ENCODE data around the gene OASL.

Gene OASL

DNA sequence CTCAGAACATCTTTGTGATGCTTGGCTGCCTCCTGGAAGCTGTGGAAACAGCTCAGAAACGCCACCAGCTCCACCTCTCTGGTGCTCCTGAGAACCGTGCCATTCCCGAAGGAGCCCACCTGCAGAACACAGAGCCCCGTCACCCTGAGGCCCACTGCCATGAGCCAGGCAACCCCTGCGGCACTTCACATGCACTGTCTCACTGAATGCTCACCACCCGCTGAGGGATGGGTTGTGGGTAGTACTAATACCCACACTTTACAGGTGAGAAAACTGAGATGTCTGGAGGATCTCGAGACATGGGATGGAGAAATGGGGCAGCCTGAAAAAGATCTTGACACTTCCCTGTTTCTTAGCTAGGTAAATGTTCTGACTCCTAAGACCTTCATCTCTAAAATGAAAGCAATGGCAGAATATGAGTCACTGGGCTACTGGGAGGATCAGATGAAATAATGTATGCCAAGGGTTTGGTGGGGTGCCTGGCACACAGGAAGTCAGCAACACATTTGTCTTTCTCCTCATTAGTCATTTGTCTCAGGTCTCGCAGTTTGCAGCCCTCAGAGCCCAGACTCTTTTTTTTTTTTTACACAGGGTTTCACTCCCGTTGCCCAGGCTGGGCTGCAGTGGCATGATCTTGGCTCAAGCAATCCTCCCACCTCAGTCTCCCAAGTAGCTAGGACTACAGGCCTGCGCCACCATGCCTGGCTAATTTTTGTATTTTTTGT, 5.3 kb downstream of the OASL start:
- Histone ChIP-seq H3K9me3 (ENCODE audit: control insufficient read depth, low read length) (no peaks in the 10 kb centered on the region), H3K27ac (ENCODE audit: insufficient read depth, low read length, poor library complexity, severe bottlenecking) (peak overlapping the region; percentile 60), H3K36me3 (ENCODE audit: control insufficient read depth, insufficient read depth, low read length) (peaks cover 4% of the 10 kb centered on the region), H3K4me1 (ENCODE audit: control insufficient read depth, insufficient read depth, low read length, poor library complexity, severe bottlenecking) (peaks cover 33% of the 10 kb centered on the region), H3K4me3 (ENCODE audit: insufficient read depth, low read depth, low read length, poor library complexity, severe bottlenecking) (no peak overlapping the region), H3K27me3 (replicated peaks; ENCODE audit: control insufficient read depth, insufficient read depth, low read length, poor library complexity, severe bottlenecking) (no peaks in the 10 kb centered on the region)
- peak; percentile 42 to 62 (median 52) for DNase-seq

DNA sequence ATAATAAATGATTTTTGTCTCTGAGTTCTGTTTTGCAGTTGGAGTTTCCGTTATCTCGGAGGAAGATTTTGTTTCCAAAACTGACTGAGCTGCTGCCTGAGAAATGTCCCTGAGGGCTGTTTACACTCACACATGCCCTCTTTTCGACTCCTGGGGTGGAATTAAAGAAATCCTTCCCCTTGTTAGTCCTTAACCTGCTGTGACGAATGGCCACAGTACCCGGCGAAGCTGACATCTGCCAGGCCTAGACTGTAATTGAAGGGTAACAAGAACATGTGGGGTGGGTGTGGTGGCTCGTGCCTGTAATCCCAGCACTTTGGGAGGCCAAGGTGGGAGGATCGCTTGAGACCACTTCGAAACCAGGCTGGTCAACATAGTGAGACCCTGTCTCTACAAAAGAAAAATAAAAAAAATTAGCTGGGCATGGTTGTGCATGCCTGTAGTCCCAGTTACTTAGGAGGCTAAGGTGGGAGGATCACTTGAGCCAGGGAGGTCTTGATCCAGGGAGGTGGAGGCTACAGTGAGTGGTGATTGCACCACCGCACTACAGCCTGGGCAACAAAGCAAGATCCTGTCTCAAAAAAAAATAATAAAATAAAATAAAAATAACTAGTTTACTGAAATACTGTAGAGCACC, 8.4 kb downstream of the OASL start:
- Histone ChIP-seq H3K4me3 (ENCODE audit: insufficient read depth, low read depth, low read length, poor library complexity, severe bottlenecking) (no peak overlapping the region), H3K4me1 (ENCODE audit: control insufficient read depth, insufficient read depth, low read length, poor library complexity, severe bottlenecking) (peaks cover 17% of the 10 kb centered on the region), H3K27ac (ENCODE audit: insufficient read depth, low read length, poor library complexity, severe bottlenecking) (no peak overlapping the region), H3K36me3 (ENCODE audit: control insufficient read depth, insufficient read depth, low read length) (peaks cover 23% of the 10 kb centered on the region), H3K27me3 (replicated peaks; ENCODE audit: control insufficient read depth, insufficient read depth, low read length, poor library complexity, severe bottlenecking) (no peaks in the 10 kb centered on the region), H3K9me3 (ENCODE audit: control insufficient read depth, low read length) (no peaks in the 10 kb centered on the region)
- no peak for DNase-seq

DNA sequence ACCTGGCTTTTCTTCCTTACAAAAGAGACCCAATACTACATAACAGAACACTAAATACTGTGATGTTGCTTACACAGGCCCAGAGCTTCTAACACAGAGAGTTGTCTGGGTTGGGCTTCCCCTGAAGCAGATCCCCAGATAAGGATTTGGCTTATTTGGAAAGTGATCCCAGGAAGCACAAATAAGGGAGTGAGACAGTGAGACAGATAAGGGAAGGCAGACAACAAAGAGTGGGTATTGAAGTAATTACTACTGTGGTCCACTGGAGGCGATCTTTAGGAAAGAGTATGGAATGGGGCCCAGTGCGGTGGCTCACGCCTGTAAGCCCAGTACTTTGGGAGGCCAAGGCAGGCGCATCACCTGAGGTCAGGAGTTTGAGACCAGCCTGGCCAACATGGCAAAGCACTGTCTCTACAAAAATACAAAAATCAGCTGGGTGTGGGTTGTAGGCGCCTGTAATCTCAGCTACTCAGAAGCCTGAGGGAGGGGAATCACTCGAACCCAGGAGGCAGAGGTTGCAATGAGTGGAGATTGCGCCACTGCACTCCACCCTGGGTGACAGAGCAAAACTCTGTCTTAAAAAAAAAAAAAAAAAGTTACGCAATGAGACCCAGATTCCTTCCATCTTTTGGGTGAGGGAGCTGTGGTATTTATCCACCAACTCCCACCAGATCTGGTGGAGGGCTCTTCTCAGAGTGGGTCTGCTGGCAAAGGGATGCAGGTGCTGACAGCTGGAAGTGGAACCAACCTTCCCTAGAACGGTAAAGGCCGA, 12.6 kb downstream of the OASL start:
- Histone ChIP-seq H3K4me3 (ENCODE audit: insufficient read depth, low read depth, low read length, poor library complexity, severe bottlenecking) (no peak overlapping the region), H3K27ac (ENCODE audit: insufficient read depth, low read length, poor library complexity, severe bottlenecking) (no peak overlapping the region), H3K4me1 (ENCODE audit: control insufficient read depth, insufficient read depth, low read length, poor library complexity, severe bottlenecking) (no peaks in the 10 kb centered on the region), H3K36me3 (ENCODE audit: control insufficient read depth, insufficient read depth, low read length) (peaks cover 26% of the 10 kb centered on the region), H3K27me3 (replicated peaks; ENCODE audit: control insufficient read depth, insufficient read depth, low read length, poor library complexity, severe bottlenecking) (no peaks in the 10 kb centered on the region), H3K9me3 (ENCODE audit: control insufficient read depth, low read length) (no peaks in the 10 kb centered on the region)
- no peak for DNase-seq

DNA sequence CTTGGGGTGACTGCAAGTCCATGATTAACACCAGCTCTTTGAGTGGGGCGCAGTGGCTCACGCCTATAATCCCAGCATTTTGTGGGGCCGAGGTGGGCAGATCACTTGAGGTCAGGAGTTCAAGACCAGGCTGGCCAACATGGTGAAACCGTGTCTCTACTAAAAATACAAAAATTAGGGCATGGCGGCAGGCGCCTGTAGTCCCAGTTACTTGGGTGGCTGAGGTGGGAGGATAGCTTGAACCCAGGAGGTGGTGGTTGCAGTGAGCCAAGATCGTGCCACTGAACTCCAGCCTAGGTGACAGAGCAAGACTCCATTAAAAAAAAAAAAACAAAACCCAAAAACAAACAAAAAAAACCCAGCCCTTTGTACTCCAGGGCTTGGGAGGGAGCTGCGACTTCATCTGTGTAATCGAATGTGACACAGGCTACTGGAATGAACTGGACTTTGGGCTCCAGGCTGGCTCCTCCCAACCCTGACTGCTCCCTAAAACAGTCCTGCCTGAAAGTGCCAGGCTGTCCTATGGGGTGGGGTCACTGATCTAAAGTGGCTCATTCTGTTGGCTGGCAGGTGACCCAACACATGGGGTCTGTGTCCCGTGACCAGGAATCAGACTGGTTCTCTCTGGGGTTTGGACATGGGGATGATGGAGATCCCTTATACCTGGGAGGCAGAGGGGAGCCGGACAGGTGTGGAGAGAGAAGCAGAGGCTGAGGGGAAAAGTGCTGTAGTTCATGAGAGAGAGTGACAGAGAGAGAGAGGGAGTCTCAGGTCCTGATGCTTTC, 13.4 kb downstream of the OASL start:
- H3K4me3 ChIP-seq (ENCODE audit: insufficient read depth, low read depth, low read length, poor library complexity, severe bottlenecking): no peak overlapping the region
- H3K27ac ChIP-seq (ENCODE audit: insufficient read depth, low read length, poor library complexity, severe bottlenecking): no peak overlapping the region
- H3K4me1 ChIP-seq (ENCODE audit: control insufficient read depth, insufficient read depth, low read length, poor library complexity, severe bottlenecking): no peaks in the 10 kb centered on the region
- H3K9me3 ChIP-seq (ENCODE audit: control insufficient read depth, low read length): no peaks in the 10 kb centered on the region
- H3K27me3 ChIP-seq (replicated peaks; ENCODE audit: control insufficient read depth, insufficient read depth, low read length, poor library complexity, severe bottlenecking): no peaks in the 10 kb centered on the region
- peaks cover 26% of the 10 kb centered on the region for H3K36me3 ChIP-seq (ENCODE audit: control insufficient read depth, insufficient read depth, low read length)
- DNase-seq: no peak

DNA sequence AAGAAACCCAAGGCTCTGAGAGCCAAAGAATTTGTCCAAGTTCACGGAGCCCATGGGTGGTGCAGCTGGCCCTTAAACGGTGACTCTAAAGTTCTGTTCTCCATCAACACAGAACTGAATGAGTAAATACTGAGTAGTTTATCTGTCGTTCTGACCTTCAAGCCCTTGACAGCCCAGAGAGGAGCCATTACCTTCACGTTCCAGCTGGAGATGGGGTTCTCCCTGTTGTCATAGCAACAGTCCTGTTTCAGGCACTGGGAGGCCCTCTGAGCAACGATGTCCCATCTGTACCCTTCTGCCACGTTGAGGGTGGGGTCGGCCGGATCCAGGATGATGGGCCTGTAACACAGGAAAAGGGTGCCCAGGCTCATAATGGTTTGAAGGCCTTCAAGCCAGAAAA, 15.2 kb downstream of the OASL start:
- no peak for DNase-seq
- no peak overlapping the region for H3K27ac ChIP-seq (ENCODE audit: insufficient read depth, low read length, poor library complexity, severe bottlenecking)

DNA sequence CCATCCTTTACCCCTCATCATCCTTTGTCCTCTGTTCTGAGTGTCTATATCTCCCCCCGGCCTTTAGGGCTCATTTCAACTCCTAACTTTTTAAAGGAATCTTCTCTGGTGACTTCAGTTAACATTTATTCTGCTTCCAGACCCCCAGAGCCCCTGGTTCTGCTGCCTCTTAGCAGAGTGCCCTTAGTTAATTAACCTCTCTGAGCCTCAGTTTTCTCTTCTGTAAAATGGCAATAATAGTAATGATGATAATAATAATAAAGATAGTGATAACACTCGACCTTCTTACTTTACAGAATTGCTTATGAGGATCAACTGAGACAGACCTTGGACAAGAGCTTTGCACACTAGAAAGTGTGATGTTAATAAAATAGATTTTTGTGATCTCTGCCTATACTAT, 16.3 kb downstream of the OASL start:
- peaks cover 22% of the 10 kb centered on the region for H3K36me3 ChIP-seq (ENCODE audit: control insufficient read depth, insufficient read depth, low read length)
- H3K4me3 ChIP-seq (ENCODE audit: insufficient read depth, low read depth, low read length, poor library complexity, severe bottlenecking): no peak overlapping the region
- H3K9me3 ChIP-seq (ENCODE audit: control insufficient read depth, low read length): no peaks in the 10 kb centered on the region
- H3K27me3 ChIP-seq (replicated peaks; ENCODE audit: control insufficient read depth, insufficient read depth, low read length, poor library complexity, severe bottlenecking): no peaks in the 10 kb centered on the region
- H3K27ac ChIP-seq (ENCODE audit: insufficient read depth, low read length, poor library complexity, severe bottlenecking): no peak overlapping the region
- no peak for DNase-seq
- H3K4me1 ChIP-seq (ENCODE audit: control insufficient read depth, insufficient read depth, low read length, poor library complexity, severe bottlenecking): no peaks in the 10 kb centered on the region

More for the DNA sequence above, 15.2 kb downstream of the OASL start:
- H3K4me3 ChIP-seq (ENCODE audit: insufficient read depth, low read depth, low read length, poor library complexity, severe bottlenecking): no peak overlapping the region
- H3K9me3 ChIP-seq (ENCODE audit: control insufficient read depth, low read length): no peaks in the 10 kb centered on the region
- H3K4me1 ChIP-seq (ENCODE audit: control insufficient read depth, insufficient read depth, low read length, poor library complexity, severe bottlenecking): no peaks in the 10 kb centered on the region
- peaks cover 26% of the 10 kb centered on the region for H3K36me3 ChIP-seq (ENCODE audit: control insufficient read depth, insufficient read depth, low read length)
- H3K27me3 ChIP-seq (replicated peaks; ENCODE audit: control insufficient read depth, insufficient read depth, low read length, poor library complexity, severe bottlenecking): no peaks in the 10 kb centered on the region

DNA sequence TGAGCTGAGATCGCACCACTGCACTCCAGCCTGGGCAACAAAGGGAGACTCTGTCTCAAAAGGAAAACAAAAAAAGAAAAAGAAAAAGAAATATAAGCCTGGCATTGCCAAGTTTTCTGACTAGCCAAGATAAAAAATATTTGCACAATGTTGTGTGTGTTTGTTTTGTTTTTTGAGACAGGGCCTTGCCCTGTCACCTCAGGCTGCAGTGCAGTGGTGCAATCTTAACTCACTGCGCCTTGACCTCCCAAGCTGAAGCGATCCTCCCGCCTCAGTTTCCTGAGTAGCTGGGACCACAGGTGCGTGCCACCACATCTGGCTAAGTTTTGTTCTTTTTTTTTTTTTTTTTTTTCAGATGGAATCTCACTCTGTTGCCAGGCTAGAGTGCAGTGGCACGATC, 17.3 kb downstream of the OASL start:
- no peaks in the 10 kb centered on the region for H3K4me1 ChIP-seq (ENCODE audit: control insufficient read depth, insufficient read depth, low read length, poor library complexity, severe bottlenecking)
- H3K36me3 ChIP-seq (ENCODE audit: control insufficient read depth, insufficient read depth, low read length): peaks cover 13% of the 10 kb centered on the region
- no peaks in the 10 kb centered on the region for H3K27me3 ChIP-seq (replicated peaks; ENCODE audit: control insufficient read depth, insufficient read depth, low read length, poor library complexity, severe bottlenecking)
- no peak overlapping the region for H3K27ac ChIP-seq (ENCODE audit: insufficient read depth, low read length, poor library complexity, severe bottlenecking)
- no peak overlapping the region for H3K4me3 ChIP-seq (ENCODE audit: insufficient read depth, low read depth, low read length, poor library complexity, severe bottlenecking)
- no peak for DNase-seq
- no peaks in the 10 kb centered on the region for H3K9me3 ChIP-seq (ENCODE audit: control insufficient read depth, low read length)

DNA sequence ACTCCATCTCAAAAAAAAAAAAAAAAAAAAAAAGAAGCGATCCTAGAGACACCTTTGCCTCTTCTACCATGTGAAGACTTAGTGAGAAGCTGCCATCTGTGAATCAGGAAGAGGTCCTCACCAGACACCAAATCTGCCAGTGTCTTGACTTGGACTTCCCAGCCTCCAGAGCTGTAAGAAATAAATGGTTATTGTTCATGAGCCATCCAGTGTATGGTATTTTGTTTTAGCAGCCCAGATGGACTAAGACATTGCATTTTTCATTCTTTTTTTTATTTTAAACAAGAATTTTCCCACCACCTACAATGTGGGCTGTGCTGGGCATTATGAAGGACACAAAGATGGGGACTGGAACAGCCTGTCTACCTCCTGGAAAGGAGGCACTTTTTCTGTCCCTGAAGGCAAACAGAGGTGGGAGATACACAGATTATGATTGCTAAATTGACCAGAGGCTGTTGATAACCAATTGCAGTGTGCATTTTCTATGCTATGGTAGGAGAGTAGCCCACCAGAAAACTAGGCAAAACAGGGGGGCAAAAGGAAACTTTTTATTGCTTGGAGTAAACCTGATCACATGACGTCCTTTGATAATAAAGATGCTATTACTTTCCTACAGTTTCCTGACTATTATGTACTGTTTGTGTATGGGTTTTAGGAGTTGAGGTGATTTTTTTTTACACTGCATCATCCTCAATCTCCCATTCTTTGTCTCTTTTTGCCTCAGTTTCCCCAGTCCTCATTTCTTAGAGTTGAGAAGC, 20.0 kb downstream of the OASL start:
- H3K27me3 ChIP-seq (replicated peaks; ENCODE audit: control insufficient read depth, insufficient read depth, low read length, poor library complexity, severe bottlenecking): no peaks in the 10 kb centered on the region
- H3K27ac ChIP-seq (ENCODE audit: insufficient read depth, low read length, poor library complexity, severe bottlenecking): no peak overlapping the region
- H3K4me1 ChIP-seq (ENCODE audit: control insufficient read depth, insufficient read depth, low read length, poor library complexity, severe bottlenecking): peaks cover 7% of the 10 kb centered on the region
- H3K36me3 ChIP-seq (ENCODE audit: control insufficient read depth, insufficient read depth, low read length): peaks cover 7% of the 10 kb centered on the region
- no peak overlapping the region for H3K4me3 ChIP-seq (ENCODE audit: insufficient read depth, low read depth, low read length, poor library complexity, severe bottlenecking)
- DNase-seq: no peak
- no peaks in the 10 kb centered on the region for H3K9me3 ChIP-seq (ENCODE audit: control insufficient read depth, low read length)

DNA sequence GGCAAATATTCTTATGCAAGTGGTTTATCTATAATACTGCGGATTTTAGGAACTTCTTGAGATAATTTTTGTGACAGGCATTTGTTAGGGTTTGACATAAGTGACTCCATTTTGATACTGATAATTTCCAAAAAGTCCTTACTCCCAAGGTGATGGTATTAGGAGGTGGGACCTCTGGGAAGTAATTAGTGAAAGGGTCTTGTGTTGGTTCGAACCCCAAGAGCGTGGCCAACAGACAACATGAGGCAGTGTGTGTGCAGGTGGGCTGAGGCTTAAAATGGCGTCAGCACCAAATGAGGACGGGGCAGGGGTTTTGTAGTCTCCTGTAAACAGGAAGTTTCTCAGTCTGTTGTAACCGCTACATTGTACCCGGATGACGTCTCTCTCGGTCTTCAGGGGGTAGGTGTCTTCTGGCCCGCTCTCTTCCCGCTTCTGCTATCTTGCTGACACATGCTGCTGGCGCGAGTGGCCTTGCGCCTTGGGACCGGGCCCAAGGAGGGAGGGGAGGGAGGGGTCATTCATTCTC, 21.0 kb downstream of the OASL start:
- no peak overlapping the region for H3K27ac ChIP-seq (ENCODE audit: insufficient read depth, low read length, poor library complexity, severe bottlenecking)

More for the DNA sequence above, 21.0 kb downstream of the OASL start:
- no peak overlapping the region for H3K4me3 ChIP-seq (ENCODE audit: insufficient read depth, low read depth, low read length, poor library complexity, severe bottlenecking)
- DNase-seq: no peak
- peaks cover 5% of the 10 kb centered on the region for H3K36me3 ChIP-seq (ENCODE audit: control insufficient read depth, insufficient read depth, low read length)
- H3K27me3 ChIP-seq (replicated peaks; ENCODE audit: control insufficient read depth, insufficient read depth, low read length, poor library complexity, severe bottlenecking): no peaks in the 10 kb centered on the region
- H3K9me3 ChIP-seq (ENCODE audit: control insufficient read depth, low read length): no peaks in the 10 kb centered on the region
- H3K4me1 ChIP-seq (ENCODE audit: control insufficient read depth, insufficient read depth, low read length, poor library complexity, severe bottlenecking): peaks cover 7% of the 10 kb centered on the region
